GM21526 (cell line): ENCODE data around the gene LAMB3.

ENCODE experiments used
- ATAC-seq: cut with Tn5 transposase; IDR thresholded peaks from one replicate; pipeline ENCODE4 v1.9.1; 2021; ENCODE audit warnings: moderate library complexity; ENCODE audit not compliant: unreplicated experiment, low FRiP score

The LAMB3 gene

GRCh38 chr1:209619696-209620486, 32.3 kb downstream of the LAMB3 start:
- ATAC-seq, result no peak

- no peak for ATAC-seq
These were observed 33.3 kb downstream of the LAMB3 start for GRCh38 chr1:209618756-209619420.

- ATAC-seq, result no peak
These were observed 33.9 kb downstream of the LAMB3 start for GRCh38 chr1:209618291-209618690.

DNA sequence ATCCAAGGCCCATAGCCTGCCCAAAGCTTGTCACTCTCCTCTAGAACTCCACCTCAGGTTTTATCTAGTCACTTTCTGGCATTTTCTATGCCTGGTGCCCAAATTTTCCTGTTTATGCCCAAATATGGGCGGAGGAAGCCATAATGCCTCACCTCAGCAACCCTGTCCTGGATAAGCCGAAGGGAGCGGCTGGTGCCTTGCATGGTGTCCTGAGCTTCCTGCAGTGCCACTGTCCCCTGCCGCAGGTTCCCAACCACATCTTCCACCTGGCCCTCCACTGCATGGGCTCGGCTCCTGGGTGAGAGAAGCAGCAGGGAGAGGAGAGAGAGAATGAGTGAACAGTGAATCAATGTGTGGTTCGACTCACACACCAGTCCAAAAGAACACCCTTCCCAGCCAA, 34.5 kb downstream of the LAMB3 start:
- ATAC-seq, result no peak

DNA sequence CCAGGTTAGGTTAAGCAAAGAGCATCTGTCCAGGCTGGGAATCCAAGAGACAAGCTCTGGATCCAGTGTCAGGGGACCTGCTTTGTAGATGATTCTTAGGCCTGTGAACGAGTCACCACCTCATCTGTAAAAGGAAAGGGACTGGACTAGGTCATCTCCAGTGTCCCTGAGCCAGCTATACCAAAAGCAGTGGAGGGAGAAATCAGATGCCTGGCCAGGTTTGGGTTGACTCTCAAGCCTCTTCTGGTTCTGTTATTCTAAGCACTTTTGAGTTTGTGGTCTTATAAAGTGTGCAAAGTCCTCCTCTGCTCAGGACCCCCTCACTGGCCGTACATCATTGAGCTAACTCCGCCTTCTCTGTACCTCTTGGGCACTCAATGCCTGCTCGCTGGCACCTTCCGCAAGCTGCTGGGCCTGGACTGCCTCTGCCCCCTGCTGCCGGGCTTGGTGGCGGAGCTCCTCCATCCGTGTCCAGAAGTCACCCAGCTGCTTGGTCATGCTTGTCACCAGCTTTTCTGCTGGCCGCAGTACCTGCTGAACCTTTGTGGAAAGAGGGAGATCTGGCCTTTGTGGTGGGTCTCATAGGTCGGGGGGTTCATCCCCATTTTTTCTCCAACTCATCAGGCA, 35.1 kb downstream of the LAMB3 start:
- no peak for ATAC-seq

DNA sequence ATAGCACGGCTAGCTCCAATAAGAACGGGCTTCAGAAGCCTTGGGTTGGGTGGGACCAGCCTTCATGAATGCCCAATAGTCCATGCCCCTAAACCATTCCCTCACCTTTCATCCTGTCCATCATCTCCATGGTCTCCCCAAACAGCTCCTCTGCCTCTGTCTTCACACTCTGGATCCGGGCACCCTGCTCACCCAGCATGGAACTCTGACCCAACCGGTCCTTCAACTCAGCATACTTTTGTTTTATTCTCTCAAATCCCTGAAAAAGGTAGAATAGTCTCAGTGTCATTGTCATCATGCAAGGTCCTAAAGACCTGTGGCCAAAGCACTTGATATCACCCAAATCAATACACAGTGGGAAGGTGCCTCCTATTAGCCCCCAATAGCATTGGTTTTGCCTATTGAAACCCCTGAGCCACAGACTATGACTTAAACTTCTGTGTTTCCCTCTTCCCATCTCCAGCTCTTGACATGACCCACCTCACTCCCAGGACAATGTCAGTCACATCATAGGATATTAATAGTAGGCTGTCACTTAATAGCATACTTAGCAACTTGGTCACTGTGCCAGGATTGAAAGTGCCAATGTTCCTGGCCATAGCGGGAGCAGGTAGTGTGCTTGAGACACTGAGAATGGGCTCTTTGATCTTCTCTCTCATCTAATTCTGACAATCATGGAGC, 35.7 kb downstream of the LAMB3 start:
- no peak for ATAC-seq

DNA sequence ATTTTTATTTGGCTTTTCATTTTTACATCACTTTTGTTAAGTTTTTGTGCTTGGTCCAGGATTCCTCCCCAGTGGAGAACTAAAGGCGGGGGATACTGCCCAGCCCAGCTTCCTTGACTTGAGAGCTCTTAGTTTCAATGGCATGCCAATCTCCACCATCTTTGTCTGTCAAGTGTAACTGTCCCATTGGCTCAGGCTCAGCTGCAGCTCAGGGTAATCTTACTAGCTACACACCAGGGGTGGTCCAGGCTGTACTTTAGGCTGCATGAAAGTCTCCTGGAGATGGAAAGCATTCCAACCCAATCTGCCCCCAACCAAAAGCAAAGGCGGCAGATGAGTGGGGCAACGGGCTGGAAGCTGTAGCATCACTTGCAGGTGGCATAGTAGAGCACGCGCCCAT, 37.3 kb downstream of the LAMB3 start:
- no peak for ATAC-seq

DNA sequence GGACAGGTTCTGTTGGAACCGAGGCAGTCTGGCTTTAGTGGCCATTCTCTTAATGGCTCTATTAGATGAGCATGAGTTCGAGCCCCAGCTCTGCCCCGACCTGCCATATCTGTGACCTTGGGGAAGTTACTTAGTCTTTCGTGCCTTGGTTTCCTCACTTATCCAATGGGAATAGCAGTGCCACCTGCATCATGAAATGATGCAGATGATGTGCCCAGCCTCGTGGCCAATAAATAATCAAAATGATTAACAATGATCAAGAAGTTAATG, 38.1 kb downstream of the LAMB3 start:
- no peak for ATAC-seq

DNA sequence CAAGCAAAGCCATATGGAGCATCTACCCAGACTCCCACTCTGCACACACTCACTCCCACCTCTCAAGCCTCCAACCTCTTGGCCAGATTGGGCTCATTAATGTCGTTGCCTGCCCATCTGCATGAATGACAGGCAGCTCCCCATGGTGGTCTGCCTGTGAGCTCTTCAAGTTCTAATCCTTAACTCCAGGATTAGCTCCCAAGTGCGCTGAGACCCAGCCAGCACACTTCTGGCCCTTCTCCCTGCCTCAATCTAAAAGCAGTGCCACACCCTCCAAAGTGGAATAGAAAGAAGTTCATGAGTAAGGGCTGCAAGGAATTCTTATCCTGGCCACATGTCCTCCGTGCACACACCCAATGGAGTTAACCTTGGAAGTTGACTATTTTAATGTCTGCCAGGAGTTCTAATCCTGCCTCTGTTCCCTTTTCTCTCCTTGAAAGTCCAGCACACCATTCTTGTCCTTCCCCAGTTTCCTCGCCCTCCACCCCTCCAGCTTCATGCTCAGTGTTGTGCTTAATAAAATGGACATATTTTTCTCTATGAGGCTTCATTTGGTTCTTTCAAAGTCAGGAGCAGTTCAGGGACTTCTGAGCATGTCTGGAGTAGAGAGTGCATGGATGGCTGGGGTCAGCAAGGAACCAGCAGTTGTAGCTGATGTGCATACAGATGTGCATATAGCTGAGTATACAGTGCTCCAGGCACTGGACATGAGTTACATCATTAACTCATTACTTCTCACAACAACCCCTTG, 38.6 kb downstream of the LAMB3 start:
- ATAC-seq, result no peak

DNA sequence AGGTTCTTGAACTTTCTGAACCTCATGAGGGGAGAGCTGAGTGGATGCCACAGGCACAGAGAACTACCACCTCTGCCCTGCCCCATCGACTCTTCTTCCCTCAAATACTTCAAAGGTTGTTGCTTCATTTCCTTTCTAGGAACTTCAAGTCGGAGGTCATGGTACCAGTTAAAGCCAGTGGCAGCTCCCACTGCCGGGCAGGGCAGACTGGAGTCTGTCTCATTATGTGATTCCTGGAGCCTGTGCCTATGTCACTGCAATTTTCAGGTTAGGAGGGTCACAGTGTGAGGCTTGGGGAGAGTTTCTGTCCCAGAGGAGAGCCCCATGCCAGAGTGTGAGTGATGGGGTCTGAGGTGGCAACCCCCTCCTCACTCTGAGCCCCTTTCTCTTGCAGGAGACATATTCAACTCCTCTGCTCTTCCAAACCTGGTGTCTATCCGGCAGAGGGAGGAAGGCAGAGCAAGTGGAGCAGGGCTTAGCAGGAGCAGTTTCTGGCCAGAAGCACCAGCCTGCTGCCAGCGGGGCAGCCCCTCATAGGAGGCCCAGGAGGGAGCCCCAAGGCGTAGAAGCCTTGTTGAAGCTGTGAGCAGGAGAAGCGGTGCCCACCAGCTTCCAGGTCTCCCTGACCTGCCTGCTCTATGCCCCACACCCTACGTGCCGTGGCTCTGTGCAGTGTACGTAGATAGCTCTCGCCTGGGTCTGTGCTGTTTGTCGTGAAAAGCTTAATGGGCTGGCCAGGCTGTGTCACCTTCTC, 39.4 kb downstream of the LAMB3 start:
- ATAC-seq, result no peak

DNA sequence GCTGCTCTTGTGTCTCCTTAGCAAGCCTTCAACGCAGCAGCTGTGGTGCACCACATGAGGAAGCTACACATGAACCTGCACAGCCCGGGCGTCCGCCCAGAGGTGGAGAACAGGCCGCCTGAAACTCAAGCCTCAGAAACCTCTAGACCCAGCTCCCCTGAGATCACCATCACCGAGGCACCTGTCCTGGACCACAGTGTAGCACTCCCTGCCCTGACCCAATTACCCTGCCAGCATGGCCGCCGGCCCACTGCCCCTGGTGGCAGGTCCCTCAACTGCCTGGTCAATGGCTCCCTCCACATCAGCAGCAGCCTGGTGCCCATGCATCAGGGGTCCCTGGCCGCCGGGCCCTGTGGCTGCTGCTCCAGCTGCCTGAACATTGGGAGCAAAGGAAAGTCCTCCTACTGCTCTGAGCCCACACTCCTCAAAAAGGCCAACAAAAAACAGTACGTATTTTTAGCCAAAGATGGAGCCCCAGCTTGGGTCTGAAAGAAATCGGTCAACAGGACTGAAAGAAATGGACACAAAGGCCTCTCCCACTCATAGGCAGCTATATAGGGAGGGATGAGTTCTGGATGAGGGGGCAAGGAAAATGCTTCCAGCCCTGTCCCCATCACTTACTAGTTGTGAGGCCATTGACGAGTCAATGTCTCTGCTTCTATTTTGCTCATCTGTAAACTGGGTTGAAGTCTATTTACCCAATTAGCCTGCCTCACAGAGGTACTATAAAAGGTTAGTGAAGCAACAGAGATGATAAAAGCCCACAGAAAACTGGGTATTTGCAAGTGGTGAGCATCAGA, 40.3 kb downstream of the LAMB3 start:
- ATAC-seq, result no peak

DNA sequence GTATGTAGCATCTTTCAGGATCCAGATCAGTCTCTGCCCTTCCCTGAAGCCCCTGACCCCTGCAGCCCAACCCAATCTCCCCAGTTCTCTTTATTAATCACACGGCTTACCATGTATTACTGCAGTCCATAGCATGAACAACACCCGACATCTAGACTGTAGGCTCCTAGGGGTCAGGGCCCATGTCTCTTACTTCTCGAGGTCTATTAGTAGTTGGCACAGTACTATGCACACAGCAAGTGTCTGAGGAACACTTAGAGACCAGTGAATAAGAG, 41.7 kb downstream of the LAMB3 start:
- ATAC-seq, result no peak

DNA sequence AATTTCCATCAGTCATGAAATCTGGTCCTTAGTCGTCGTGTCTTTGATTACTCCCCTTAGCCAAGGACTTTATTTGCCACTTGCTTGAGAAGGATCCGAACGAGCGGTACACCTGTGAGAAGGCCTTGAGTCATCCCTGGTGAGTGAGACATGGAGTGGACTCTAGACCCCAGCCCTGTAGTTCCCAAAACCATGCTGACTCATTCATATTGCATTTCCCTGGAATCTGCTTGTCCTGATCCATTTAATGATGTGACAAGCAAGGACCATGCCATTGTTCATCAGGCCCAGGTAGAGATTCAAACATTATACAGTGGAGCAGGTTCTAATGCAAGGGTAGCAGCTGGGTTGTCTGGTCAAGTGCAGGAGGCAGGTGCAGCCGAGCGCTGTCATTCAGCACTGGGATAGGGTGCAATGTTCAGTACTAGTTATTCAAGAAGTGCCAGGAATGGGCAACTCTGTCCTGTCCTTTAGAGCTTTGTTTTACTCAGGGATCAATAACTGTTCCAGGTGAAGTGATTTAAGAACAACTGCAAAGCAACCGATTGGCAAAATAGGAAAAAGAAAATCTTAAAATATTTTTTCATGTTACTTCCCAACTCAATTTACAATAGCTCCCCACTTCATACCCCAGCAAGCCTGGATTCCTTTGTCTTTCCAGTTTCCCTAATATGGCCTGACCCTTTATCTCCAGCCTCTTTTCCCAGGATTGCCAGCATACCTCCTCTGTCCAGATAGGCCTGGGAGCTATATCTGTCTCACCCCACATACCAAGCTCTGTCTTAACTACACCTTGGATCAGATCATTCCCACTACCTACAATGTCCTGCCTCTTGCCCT, 42.2 kb downstream of the LAMB3 start:
- no peak for ATAC-seq

DNA sequence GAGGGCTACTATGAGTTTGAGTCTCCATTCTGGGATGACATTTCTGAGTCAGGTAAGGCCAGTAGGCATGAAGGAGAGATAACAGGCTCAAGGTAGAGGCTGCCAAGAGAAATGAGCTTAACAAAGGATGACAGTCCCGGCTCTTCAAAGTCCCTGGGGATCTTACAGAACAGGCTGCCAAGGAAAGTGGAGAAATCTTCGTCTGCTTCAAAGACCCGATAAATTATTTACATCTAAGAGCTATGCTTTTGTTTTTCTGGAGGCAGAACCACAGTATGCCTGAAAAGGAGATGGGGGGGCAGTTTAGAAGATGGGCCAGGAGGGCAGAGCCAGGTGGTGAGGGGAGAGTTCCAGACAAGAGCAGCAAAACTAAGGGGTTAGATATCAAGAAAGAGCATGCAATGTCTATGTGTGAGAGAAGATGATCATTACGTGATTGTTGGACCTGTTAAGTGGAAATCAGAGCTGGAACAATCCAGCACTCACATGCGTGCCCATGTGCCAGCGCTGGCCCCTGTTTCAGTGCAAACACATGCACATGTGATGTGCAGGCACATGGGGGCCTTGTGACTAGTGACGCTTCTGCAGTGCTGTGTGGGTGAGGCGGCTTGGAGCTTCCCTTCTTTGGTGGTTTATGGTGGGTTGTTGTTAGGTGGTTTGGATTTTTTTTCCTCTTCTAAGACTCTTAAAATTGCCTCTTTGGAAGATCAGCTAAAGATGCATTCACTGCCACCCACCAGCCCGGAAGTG, 43.0 kb downstream of the LAMB3 start:
- no peak for ATAC-seq

GRCh38 chr1:209607795-209608178, 44.4 kb downstream of the LAMB3 start:
- no peak for ATAC-seq

- ATAC-seq, result no peak
These were observed 45.0 kb downstream of the LAMB3 start for GRCh38 chr1:209607102-209607794.

GRCh38 chr1:209603877-209604276, 48.3 kb downstream of the LAMB3 start:
- no peak for ATAC-seq
